C4-2B (cell line): ENCODE measurements around the gene NKX2-3.

Source experiments
- H3K27ac ChIP-seq: fragments of 450-650 bp; 2 replicates; pipeline ENCODE4 v1.5.1; 2017
- CTCF ChIP-seq: fragments of 450-650 bp; conservative IDR thresholded peaks from 2 replicates; pipeline ENCODE4 v1.5.1; 2017; ENCODE audit warnings: mild to moderate bottlenecking
- ZFX ChIP-seq: fragments of 450-650 bp; IDR thresholded peaks from 2 replicates; pipeline ENCODE4 v1.6.1; 2017

Gene NKX2-3

DNA sequence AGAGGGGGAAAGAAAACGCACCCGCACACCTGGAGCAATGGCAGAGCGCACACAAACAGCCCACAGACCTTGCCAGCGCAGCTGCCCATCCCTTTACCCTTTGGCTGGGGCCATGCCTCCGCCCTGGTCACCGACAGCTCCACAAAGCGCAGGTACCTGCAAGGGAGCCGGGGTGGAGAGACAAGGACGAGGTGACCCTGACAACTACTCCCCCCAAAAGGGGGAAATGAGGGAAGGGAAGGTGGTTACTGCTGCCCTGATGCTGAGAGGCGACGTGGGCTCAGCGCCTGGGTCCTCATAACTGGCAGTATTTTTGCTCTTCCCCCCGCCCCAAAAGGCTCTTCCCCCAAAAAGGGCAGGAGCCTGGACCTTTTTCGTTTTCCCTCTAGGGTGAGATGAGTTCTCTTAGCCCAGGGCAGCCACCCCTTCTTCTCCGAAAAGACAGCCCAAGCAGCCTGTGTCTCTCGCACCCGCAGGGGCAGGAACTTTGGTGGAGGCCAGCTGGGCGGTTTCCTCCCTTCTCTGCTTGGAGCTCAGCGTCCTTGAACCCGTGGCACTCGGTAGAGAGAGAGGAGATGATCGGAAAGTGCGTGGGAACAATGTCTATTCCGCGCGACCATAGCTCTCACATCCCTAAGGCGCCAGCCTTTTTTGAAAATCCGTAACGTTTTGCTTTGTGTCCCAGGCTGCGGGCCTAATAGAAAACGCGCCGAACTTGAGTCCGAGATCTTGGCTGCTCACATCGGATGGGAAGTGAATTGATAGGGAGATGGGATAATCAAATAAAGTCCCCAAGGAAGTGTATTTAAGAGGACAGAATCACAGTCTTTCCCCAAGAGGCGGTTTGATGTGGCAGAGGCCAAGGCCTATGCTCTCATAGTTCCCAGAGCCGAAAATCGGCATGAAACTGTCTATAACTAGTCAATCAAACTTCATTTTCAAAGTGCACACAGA is 1.0 kb downstream of the NKX2-3 start:
- H3K27ac ChIP-seq, result no peak overlapping the region
- TF ChIP-seq CTCF (no peak), ZFX (no peak)

DNA sequence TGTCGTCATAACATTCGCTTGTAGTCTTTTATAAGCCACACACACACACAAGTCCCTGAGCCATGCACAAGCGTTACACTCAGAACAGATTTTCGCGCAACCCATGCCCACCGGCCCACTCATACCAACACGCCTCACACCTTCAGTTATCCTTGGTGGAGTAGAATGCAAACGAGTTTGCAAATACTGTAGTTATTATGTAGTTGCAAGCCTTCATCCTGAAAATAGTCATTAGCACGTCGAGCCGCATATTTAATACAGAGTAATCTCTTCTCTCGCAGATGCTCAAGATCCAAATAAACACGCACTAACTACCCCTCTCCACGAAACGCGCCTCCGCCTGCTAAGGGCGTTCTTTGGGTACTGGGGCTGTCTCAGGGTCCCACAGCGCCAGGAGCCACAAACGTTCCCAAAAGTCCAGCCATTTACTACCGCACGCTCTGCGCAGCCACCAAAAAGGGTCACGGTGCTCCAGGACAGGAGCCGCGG is 1.8 kb downstream of the NKX2-3 start:
- no peak overlapping the region for H3K27ac ChIP-seq
- TF ChIP-seq CTCF, result no peak
- no peak for TF ChIP-seq ZFX

DNA sequence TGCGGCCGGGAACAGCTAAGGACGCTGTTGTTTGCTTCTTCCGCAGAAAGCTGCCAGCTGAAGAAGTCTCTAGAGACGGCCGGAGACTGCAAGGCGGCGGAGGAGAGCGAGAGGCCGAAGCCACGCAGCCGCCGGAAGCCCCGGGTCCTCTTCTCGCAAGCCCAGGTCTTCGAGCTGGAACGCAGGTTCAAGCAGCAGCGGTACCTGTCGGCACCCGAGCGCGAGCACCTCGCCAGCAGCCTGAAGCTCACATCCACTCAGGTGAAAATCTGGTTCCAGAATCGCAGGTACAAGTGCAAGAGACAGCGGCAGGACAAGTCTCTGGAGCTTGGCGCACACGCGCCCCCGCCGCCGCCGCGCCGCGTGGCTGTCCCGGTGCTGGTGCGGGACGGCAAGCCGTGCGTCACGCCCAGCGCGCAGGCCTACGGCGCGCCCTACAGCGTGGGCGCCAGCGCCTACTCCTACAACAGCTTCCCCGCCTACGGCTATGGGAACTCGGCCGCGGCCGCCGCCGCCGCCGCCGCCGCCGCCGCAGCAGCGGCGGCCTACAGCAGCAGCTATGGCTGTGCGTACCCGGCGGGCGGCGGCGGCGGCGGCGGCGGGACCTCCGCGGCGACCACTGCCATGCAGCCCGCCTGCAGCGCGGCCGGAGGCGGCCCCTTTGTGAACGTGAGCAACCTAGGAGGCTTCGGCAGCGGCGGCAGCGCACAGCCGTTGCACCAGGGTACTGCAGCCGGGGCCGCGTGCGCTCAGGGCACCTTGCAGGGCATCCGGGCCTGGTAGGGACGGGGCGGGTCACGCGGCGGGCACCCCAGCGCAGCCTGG is 2.4 kb downstream of the NKX2-3 start:
- no peak overlapping the region for H3K27ac ChIP-seq
- TF ChIP-seq CTCF (no peak), ZFX (no peak)

- no peak overlapping the region for H3K27ac ChIP-seq
- TF ChIP-seq CTCF (no peak), ZFX (no peak)
Measured at GRCh38 chr10:99535764-99536337, 3.1 kb downstream of the NKX2-3 start.

DNA sequence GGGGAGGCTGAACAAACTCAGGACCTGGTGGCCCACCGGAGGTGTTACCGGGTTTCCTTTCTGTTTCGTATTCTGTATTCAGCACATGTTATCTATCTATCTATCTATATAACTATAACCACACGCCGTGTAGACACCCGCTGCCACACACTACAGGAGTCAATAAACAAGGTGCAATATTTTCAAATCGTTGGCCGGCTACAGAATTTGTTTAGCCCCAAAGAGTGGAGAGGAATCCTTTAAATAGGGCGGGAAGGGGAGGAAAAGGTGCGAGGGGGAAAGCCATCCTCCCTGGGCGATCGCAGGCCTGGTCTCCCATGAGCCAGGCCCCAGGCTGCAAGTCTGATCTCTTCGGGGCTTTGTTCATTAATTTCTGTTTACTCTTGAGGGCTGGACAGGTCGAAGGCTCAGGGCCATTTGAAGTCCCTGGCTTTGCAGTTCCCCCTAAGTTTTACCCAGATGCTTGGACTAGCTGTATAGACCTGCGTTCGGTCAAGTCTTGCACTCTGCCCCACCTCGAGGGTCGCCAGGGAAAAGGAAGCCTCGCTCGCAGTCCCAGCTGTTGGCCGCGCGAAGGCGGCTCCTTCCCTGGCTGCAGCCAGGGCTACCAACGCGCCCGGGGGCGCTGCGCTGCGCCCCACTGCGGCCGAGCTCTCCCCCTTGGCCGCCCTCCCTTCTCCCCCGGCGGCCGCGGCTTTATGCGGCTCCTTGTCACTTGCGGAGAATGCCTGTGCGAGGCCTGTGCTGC is 3.8 kb downstream of the NKX2-3 start:
- H3K27ac ChIP-seq, result no peak overlapping the region
- no peak for TF ChIP-seq CTCF
- TF ChIP-seq ZFX, result no peak

- no peak overlapping the region for H3K27ac ChIP-seq
- no peak for TF ChIP-seq ZFX
Measured at GRCh38 chr10:99537086-99537988, 4.6 kb downstream of the NKX2-3 start.
